ENCODE measurements around the gene PPP1R3G. TPM values are rescaled to one million over a fixed set of nuclear protein-coding genes. Genes with fewer than 3 reads are reported as not detected.
"Not testable (repeated sequence)": the region's sequence is repeated elsewhere in the genome, so short reads cannot be mapped to it uniquely, and the experiment has no call there.

The PPP1R3G gene
- total RNA-seq, 1 donor from 2014 or later = 4.4 TPM

DNA sequence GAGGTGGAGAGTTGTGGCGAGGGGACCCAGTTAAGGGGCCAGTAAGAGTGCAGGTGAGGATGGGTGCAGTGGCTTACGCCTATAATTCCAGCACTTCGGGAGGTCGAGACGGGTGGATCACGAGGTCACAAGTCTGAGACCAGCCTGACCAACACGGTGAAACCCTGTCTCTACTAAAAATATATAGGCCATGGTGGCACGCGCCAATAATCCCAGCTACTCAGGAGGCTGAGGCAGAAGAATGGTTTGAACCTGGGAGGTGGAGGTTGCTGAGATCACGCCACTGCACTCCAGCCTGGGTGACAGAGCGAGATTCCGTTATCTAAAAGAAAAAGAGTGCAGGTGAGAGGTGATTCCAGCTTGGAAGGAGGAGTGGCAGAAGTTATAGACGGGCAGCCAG, 28.0 kb downstream of the PPP1R3G start:
- intact Hi-C loops (cut with DNase I) = no loop called here
- no peak for TF ChIP-seq POLR2A (IDR thresholded peaks at IDR 0.05)
- H3K36me3 ChIP-seq = no peaks in the 10 kb centered on the region
- H3K27ac ChIP-seq = no peak overlapping the region
- no peak overlapping the region for H3K4me3 ChIP-seq
- no peaks in the 10 kb centered on the region for H3K9me3 ChIP-seq
- no peak for DNase-seq (ENCODE audit: extremely low spot score in 2 of 2)
- H3K4me1 ChIP-seq = no peaks in the 10 kb centered on the region
- no peaks in the 10 kb centered on the region for H3K27me3 ChIP-seq

DNA sequence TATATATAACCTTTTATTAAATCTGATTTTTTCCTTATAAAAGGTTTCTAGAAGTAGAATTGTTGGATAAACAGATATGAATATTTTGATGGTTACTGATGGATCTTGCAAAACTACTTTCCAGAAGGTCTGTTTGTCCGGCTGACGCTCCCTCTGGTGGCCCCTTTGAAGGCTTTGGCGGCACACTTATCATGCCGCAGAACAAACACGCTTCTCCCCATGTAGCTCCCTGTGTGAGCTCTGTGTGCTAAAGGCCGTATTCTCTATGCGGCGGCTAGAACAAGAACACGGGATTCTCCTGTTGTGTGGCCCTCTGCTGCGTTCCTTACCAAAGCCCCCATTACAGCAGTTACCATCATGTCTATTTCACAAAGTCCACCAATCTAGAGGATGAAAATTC, 30.0 kb downstream of the PPP1R3G start:
- Histone ChIP-seq H3K4me1 (no peaks in the 10 kb centered on the region), H3K27ac (no peak overlapping the region), H3K36me3 (no peaks in the 10 kb centered on the region), H3K4me3 (no peak overlapping the region), H3K9me3 (no peaks in the 10 kb centered on the region), H3K27me3 (no peaks in the 10 kb centered on the region)
- no peak for DNase-seq (ENCODE audit: extremely low spot score in 2 of 2)
- intact Hi-C loops (cut with DNase I) = no loop called here
- TF ChIP-seq, protein P1, sequence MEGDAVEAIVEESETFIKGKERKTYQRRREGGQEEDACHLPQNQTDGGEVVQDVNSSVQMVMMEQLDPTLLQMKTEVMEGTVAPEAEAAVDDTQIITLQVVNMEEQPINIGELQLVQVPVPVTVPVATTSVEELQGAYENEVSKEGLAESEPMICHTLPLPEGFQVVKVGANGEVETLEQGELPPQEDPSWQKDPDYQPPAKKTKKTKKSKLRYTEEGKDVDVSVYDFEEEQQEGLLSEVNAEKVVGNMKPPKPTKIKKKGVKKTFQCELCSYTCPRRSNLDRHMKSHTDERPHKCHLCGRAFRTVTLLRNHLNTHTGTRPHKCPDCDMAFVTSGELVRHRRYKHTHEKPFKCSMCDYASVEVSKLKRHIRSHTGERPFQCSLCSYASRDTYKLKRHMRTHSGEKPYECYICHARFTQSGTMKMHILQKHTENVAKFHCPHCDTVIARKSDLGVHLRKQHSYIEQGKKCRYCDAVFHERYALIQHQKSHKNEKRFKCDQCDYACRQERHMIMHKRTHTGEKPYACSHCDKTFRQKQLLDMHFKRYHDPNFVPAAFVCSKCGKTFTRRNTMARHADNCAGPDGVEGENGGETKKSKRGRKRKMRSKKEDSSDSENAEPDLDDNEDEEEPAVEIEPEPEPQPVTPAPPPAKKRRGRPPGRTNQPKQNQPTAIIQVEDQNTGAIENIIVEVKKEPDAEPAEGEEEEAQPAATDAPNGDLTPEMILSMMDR (IDR thresholded peaks at IDR 0.05) = no peak
- TF ChIP-seq POLR2AphosphoS5 (IDR thresholded peaks at IDR 0.05; ENCODE audit: insufficient read depth in 1 of 2, low read depth in 1 of 2) (no peak), POLR2A (IDR thresholded peaks at IDR 0.05) (no peak)

DNA sequence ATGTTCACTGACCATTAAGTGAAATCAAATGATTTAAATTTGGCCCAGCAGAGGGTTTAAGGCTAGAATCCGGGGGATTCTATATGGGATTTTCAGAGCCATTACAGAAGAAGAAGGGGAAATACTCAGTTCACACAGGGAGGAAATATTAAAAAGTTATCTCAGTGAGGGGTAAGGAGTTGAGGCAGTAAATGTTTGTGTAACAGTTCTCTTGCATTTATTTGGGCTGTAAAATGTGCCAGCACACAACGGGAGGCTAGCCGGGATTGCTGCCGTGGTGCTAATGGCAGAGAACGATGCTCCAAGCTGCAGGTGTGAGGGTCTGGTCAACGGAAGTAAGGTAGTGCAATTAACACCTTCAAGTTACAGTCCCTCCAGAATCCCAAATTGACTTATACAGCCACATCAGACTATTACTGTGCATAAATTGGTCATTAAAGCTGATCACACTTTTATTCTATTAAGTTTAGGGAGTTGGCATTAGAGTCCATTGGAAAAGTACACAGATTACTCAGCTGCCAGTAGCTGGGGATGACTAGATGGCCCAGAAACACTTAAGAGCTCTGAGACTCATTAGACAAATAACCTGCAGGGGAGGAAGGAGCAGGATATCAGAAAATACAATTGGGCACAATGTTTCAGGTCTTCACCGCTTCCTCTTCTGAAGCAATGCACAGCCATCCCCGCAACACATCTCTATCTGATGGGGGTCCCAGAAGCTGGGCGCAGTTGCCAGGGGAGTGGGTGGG, 31.3 kb downstream of the PPP1R3G start:
- Histone ChIP-seq H3K4me3 (no peak overlapping the region), H3K27ac (no peak overlapping the region), H3K4me1 (no peaks in the 10 kb centered on the region), H3K9me3 (no peaks in the 10 kb centered on the region), H3K27me3 (no peaks in the 10 kb centered on the region), H3K36me3 (no peaks in the 10 kb centered on the region)
- no peak for TF ChIP-seq POLR2A (IDR thresholded peaks at IDR 0.05)
- TF ChIP-seq, protein P1 (IDR thresholded peaks at IDR 0.05) = no peak
- intact Hi-C loops (cut with DNase I) = no loop called here
- DNase-seq (ENCODE audit: extremely low spot score in 2 of 2) = no peak

DNA sequence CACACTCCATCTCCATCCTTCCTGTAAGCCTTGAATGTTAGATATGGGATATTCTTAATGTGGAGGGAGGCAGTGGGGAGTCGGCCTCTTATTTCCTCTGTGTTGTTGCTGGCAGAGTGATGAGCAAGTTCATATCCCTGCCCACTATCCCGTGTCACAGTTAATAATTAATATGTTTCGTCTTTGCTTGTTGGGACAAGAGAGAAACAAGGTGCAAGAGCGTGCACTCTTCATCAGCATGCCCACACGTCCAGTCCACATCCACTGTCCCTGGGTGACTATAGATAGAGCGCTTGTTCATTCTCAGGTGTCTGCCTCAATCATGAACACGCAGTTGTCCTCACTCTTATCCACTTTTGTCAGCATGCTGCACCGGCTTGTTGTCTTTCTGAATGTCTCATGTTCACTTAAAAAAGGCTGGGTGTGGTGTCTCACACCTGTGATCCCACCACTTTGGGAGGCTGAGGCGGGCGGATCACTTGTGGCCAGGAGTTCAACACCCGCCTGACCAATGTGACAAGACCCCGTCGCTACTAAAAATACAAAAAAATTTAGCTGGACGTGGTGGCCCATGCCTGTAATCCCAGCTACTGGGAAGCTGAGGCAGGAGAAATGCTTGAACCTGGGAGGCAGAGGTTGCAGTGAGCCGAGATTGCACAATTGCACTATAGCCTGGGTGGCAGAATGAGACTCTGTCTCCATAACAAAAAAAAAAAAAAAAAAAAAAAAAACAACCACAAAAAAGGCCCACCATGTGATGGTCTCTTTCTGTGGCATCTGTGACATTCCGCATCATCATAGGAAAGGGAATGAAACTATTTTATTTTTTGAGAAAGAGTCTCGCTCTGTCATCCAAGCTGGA, 34.2 kb downstream of the PPP1R3G start:
- no peaks in the 10 kb centered on the region for H3K27me3 ChIP-seq
- intact Hi-C loops (cut with DNase I) = no loop called here
- TF ChIP-seq, protein P1 (IDR thresholded peaks at IDR 0.05) = no peak
- TF ChIP-seq POLR2A (IDR thresholded peaks at IDR 0.05) (no peak), POLR2AphosphoS5 (IDR thresholded peaks at IDR 0.05; ENCODE audit: insufficient read depth in 1 of 2, low read depth in 1 of 2) (no peak)
- DNase-seq (ENCODE audit: extremely low spot score in 2 of 2) = no peak
- H3K36me3 ChIP-seq = no peaks in the 10 kb centered on the region
- H3K4me1 ChIP-seq = no peaks in the 10 kb centered on the region
- no peak overlapping the region for H3K27ac ChIP-seq
- H3K9me3 ChIP-seq = no peaks in the 10 kb centered on the region
- H3K4me3 ChIP-seq = no peak overlapping the region

DNA sequence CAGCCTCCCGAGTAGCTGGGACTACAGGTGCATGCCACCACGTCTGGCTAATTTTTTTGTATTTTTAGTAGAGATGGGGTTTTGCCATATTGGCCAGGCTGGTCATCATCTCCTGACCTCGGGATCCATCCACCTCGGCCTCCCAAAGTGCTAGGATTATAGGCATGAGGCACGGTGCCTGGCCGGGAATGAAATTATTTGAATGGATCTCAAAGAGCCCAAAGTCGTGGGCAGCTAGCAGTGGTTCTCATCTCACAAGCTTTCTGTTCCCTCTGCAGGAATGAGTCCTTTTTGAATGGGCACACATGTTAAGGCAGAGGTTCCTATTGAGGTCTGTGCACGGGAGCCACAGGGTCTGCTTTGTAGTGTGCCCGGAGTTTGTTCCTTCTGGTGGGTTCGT, 34.9 kb downstream of the PPP1R3G start:
- intact Hi-C loops (cut with DNase I) = no loop called here
- H3K9me3 ChIP-seq = no peaks in the 10 kb centered on the region
- no peaks in the 10 kb centered on the region for H3K27me3 ChIP-seq
- H3K4me3 ChIP-seq = no peak overlapping the region
- H3K36me3 ChIP-seq = no peaks in the 10 kb centered on the region
- no peak for DNase-seq (ENCODE audit: extremely low spot score in 2 of 2)
- no peak overlapping the region for H3K27ac ChIP-seq
- TF ChIP-seq POLR2A (IDR thresholded peaks at IDR 0.05) (no peak), POLR2AphosphoS5 (IDR thresholded peaks at IDR 0.05; ENCODE audit: insufficient read depth in 1 of 2, low read depth in 1 of 2) (no peak)
- no peaks in the 10 kb centered on the region for H3K4me1 ChIP-seq

DNA sequence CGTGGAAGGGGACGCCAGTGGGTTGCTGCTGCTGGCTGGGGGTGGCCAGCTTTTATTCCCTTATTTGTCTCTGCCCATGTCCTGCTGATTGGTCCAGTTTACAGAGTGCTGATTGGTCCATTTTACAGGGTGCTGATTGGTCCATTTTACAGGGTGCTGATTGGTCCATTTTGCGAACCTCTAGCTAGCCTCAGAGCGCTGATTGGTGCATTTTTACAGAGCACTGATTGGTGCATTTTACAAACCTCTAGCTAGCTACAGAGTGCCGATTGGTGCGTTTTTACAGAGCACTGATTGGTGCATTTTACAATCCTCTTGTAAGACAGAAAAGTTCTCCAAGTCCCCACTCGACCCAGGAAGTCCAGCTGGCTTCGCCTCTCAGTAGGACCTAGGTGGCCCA, 35.4 kb downstream of the PPP1R3G start:
- H3K4me3 ChIP-seq; H3K4me1 ChIP-seq; H3K36me3 ChIP-seq; H3K9me3 ChIP-seq; H3K27me3 ChIP-seq; H3K27ac ChIP-seq; intact Hi-C loops (cut with DNase I); DNase-seq (ENCODE audit: extremely low spot score in 2 of 2): not testable (repeated sequence)

All from vagina (tissue), 2 donors.